D721Med (cell line): ENCODE measurements around the gene MAP1A.

Source experiments
- DNase-seq: peaks from one replicate; pipeline ENCODE4 v3.0.0; 2011; ENCODE audit warnings: low spot score; ENCODE audit not compliant: insufficient read length
- FAIRE-seq: peaks from 2 replicates; lab custom pipeline; 2011; peaks lifted over from hg19 to GRCh38; lab: Jason Lieb, UNC
- TF ChIP-seq, protein P1 (sequence below): IDR thresholded peaks from 2 replicates; pipeline ENCODE4 v1.5.1; 2012; ENCODE audit warnings: mild to moderate bottlenecking, control low read depth; ENCODE audit not compliant: insufficient read depth; ENCODE audit errors: missing control alignments

The MAP1A gene

DNA sequence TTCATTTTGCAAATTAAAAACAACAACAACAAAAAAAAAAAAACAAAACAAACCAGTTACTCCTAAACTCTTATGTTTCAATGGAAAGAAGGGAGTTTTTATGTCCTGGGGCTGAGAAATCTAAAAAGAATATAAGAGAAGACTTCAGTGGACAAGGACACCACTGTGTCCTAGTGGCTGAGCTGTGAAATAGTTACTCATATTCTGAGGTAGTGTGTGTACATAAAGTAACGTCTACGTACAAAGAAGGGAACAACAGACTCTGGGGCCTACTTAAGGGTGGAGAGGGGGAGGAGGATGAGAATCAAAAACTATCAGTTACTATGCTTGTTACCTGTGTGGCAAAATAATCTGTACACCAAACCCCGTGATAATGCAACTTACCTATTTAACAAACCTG lies 18.4 kb upstream of the MAP1A start:
- FAIRE-seq (no peak), DNase-seq (no peak)
- TF ChIP-seq, protein P1, sequence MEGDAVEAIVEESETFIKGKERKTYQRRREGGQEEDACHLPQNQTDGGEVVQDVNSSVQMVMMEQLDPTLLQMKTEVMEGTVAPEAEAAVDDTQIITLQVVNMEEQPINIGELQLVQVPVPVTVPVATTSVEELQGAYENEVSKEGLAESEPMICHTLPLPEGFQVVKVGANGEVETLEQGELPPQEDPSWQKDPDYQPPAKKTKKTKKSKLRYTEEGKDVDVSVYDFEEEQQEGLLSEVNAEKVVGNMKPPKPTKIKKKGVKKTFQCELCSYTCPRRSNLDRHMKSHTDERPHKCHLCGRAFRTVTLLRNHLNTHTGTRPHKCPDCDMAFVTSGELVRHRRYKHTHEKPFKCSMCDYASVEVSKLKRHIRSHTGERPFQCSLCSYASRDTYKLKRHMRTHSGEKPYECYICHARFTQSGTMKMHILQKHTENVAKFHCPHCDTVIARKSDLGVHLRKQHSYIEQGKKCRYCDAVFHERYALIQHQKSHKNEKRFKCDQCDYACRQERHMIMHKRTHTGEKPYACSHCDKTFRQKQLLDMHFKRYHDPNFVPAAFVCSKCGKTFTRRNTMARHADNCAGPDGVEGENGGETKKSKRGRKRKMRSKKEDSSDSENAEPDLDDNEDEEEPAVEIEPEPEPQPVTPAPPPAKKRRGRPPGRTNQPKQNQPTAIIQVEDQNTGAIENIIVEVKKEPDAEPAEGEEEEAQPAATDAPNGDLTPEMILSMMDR = no peak

DNA sequence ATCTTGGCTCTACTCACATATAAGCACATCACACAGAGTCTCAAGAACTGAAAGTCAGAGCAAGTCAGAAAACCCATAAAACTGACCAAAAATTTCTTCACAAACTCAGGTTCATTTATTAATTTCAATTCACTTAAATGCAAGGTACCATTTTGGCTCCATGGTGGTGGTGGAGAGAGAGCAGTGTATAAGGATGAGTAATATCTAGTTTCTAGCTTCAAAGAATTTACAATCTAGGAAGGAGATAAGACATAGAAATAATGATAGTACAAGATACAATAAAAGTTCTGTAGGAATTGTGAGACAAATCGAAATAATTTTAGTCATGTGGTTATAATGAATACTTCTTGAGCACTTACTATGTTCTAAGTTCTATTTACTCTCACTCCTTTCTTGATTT lies 17.8 kb upstream of the MAP1A start:
- FAIRE-seq (no peak), DNase-seq (no peak)
- TF ChIP-seq, protein P1 = no peak

DNA sequence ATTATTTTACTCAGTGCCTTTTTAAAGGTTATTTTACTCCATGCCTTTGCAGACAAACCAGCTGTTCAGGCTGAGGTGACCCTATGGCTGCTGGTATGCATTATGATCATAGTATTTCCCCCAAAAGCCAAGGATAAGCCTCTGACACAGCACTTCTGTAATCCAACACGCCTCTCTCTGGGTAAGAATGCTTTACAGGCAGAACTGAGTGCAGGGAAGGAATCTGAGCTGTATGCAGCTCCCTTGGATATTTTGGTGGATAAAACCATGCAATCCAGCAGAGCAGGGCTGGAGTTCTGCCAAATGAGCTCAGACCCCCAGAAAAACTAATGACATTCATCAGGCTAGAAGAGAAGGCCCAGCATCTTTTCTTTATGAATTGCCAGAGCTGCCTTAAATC lies 11.7 kb upstream of the MAP1A start:
- TF ChIP-seq, protein P1 = no peak
- no peak for FAIRE-seq
- DNase-seq = no peak

DNA sequence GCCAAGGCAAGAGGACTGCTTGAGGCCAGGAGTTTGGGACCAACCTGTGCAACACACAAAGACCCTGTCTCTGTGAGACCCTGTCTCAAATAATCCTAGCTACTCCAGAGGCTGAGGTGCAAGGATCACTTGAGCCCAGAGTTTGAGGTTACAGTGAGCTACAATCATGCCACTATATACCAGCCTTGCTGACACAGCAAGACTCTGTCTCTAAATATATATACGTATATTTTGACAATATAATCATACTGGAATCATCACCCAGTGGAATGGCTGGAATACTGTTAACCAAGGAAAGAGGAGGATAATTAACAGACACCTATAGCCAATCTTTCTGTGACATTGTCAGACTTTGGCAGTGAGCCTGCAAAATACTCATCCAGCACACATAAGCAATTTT lies 9.0 kb upstream of the MAP1A start:
- DNase-seq (no peak), FAIRE-seq (no peak)
- TF ChIP-seq, protein P1 = no peak

DNA sequence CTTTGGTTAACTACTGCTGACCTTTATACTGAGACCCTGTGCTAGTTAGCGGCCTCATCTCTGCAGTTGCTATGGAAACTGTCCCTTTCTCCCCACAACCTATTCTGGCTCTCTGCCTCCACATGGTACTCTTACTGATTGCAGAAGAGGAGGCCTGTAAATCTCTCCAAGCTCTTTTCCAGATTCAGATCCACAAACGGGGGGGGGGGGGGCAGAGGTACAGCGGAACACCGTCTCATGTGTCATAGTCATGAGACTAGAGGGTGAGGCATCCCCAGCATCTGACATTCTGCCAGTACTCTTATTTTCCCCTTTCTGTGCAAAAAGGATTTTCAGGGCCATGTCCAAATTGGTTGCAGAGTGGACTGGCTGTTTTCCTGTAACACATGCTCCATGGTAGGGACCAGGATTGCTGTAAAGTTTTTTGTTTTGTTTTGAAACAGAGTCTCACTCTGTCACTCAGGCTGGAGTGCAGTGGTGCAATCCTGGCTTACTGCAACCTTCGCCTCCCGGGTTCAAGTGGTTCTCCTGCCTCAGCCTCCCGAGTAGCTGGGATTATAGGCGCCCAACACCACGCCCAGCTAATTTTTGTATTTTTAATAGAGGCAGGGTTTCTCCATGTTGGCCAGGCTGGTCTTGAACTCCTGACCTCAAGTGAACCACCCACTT lies 8.3 kb upstream of the MAP1A start:
- TF ChIP-seq, protein P1 = no peak
- FAIRE-seq = no peak
- no peak for DNase-seq

DNA sequence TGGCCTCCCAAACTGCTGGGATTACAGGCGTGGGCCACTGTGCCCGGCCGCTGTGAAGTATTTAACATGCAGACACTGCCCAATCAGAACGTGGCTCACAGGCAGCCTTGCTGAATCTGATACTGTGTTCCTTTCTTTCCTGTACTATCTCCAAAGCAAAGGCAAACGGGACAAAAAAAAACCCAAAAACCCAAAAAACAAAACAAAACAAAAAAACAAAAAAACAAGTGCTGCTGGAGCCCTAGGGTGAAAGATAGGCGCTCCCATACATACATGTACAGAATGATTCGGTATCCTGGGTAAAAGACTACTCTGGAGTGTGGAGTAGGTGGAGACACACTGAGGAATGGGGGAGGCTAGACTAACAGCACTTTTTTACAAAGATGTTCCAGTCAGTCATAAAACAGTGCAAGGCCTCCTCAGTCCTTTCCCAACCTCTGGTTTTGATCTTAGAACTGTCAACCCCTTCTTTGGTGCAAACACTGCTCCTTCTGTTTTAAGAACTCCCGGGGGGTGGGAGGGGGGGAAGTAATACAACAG lies 7.7 kb upstream of the MAP1A start:
- no peak for FAIRE-seq
- TF ChIP-seq, protein P1 = no peak
- no peak for DNase-seq
